HG02759 (cell line): ENCODE measurements around the gene SORL1.
A peak's percentile ranks its signal among the peaks of the same experiment; 100 is the strongest.

Experiments used
- ATAC-seq: cut with Tn5 transposase; IDR thresholded peaks from one replicate; pipeline ENCODE4 v1.9.1; 2021; ENCODE audit warnings: mild to moderate bottlenecking, moderate library complexity; ENCODE audit not compliant: unreplicated experiment

SORL1 gene

DNA sequence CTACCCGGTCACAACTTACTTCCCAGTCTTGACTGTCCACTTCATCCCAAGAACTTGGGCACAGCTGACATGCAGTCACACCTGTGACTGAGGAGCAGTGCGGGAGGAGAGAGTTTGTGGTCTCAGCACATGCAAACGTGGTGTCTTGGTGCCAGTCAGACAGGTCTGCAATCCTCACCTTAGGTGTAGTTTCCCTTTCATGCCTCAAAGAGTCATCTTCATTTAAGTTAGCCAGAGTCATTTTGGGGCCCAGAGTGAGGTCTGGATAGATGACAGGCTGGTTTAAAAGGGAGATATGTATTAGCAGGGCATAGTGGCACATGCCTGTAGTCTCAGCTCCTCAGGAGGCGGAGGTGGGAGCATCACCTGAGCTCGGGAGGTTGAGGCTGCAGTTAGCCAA lies 109.1 kb downstream of the SORL1 start:
- no peak for ATAC-seq

DNA sequence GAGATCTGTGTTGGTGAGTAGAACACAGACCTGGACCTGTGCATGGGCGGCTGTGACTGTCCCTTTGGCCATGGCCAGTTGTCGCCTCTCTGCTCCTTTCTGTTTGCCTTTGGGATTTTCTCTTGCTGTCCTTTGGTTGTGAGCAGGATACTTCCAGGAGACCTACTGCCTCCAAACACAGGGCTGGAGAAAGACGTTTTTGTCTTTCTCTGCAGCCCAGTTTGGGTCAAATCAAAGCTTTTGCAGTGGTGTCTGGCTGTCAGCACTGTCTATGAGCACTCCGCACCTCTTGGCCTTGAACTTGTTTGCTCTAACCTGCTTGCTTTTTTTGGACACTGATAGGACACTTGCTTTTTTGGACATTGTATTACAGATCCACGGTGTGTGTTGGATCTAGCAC lies 109.6 kb downstream of the SORL1 start:
- ATAC-seq: no peak

DNA sequence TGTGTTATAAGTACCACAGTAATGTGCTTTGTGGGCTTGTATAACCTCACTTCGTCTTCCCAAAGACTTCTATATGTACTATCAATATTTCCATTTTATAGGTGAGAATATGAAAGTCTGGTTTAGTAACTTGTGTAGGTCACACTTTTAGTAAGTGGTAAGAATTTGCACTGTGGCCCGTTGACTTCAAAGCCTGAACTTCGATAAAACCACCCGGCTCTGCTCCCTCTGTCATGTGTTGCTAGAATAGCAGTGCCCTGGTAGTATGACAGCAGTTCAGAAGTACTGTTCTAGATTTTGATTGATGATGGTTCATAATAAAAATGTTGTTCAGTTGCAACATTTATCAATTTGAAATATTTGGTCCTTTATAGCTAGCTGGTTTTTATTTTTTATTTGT lies 110.9 kb downstream of the SORL1 start:
- no peak for ATAC-seq

DNA sequence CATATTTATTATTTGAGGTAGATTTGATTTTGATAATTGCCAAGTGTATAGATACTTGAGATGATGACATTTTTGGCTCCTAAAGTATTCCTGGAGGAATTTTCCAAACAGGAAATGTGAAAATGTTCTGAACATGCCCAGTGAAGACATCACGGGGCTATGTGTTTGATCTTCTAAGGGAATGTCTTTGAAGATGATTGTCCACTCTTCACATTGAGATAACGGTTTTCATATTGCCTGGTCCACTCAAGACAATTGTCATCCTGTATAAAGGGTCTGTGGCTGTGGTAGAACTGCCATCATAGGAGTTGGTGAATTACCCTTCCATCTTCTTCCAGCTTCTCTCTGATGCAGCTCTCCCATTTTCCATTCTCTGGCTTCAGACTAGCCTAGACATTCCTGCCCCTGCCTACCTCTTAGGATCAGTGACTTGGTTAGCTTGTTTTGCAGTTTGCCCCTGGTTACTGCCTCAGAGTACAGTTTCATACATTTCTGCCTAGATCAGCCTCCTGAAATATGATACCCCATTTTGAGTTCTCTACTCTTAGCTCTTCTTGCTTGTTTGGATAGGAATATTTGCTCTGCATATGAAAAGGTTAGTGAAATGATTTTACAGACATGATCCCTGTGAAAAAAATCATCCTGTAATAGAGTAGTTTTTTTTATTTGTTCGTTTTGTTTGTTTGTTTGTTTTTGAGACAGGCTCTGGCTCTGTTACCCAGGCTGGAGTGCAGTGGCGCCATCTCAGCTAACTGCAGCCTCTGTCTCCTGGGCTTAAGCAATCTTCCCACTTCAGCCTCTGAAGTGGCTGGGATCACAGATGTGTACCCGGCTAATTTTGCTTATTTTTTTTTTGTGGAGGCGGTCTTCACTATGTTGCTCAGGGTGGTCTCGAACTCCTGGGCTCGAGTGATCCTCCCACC lies 112.0 kb downstream of the SORL1 start:
- ATAC-seq: no peak

DNA sequence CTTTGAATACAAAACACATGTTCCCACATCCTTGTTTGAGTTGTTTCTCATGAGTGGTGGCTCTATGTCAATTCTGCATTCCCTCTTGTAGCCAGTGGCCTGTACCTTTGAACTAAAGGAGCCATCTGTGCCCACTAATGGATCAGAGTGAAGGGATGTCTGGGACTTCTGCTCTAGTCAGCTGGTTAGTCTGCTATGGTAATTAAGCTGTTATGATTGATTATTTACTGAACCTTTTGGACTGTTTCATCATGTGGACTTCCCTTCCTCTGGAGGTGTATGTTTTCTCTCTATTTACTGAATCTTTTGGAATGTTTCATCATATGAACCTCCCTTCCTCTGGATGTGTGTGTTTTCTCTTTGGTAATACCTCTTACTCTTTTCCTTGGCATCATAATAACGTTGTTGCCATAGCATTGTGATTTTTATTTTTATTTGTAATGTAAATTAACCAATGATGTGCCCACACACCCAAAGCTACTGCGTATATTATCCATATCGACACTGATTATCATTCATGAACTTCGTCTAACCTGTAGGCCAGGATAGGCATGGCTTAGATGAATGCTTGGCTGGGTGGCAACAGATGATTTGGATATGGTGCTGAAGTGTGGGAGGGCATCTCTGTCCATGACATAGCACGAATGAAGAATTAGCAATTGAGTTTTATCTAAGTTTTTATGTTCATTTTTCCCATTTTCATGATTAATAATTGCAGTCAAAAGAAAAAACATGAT lies 113.0 kb downstream of the SORL1 start:
- ATAC-seq: no peak

DNA sequence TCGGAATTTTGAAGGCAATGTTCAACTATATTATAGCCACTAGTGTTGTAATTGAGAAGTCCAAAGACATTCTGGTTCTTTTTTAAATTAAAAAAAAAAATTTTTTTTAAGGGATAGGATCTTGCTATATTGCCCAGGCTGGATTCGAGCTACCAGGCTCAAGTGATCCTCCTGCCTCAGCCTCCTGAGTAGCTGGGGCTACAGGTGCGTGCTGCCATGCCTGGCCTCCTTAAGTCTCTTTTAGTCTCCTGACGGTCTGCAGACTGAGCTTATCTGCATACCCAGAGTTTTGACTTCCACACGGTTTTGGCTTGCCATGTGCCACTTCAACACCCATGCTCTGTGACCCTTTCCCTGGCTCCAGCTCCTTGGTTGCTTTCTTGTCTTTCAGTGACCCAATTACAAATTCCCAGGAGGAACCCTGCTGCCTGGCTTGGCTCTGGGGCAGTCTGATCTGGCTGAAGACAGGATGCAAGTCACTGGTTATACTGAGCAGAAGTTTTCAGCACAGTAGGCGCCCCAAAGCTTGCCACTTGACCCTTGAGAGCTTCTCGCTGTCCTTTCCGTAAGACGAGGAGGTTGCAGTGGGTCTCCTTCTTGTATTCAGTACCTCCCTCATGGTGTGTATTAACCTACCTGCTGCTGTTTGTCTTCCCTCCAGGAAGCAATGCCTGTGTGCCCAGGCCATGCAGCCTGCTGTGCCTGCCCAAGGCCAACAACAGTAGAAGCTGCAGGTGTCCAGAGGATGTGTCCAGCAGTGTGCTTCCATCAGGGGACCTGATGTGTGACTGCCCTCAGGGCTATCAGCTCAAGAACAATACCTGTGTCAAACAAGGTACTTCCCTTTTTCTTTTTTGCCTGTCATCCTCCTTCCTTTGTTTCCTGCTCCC lies 114.4 kb downstream of the SORL1 start:
- ATAC-seq: no peak

DNA sequence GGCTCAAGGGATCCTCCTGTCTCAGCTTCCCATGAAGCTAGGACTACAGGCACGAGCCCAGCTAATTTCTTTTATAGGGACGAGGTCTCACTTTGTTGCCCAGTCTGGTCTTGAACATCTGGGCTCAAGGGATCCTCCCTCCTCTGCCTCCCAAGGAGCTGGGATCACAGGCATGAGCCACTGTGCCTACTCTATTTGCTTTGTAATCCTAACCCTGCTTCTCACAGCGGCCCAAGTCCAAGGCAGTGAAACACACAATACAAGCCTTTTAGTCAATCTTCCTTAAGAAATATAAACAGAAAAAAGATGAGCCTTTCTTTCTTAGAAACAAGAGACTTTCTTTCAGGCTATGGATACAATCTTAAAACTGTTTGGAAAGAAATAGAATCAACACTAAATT lies 115.9 kb downstream of the SORL1 start:
- ATAC-seq: no peak

DNA sequence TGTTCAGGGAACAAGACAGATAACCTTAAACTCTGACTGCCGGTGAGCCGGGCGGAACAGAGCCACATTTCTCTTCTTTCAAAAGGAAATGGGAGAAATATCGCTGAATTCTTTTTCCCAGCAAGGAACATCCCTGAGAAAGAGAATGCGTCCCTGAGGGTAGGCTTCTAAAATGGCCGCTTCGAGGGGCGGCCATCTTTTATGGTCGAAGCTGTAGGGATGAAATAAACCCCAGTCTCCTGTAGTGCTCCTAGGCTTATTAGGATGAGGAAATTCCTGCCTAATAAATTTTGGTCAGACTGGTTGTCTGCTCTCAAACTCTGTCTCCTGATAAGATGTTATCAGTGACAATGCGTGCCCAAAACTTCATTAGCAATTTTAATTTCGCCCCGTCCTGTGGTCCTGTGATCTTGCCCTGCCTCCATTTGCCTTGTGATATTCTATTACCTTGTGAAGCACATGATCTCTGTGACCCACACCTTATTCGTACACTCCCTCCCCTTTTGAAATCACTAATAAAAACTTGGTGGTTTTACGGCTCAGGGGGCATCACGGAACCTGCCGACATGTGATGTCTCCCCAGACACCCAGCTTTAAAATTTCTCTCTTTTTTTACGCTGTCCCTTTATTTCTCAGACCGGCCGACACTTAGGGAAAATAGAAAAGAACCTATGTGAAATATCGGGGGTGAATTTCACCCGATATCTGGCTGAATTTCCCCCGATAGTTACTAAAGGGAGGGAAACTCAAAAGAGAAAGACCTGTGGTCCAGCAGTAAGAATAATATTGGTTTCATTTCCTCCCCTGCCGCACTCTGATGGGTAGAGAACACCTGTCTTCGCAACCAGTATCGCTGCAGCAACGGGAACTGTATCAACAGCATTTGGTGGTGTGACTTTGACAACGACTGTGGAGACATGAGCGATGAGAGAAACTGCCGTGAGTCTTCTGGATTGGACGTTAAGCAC lies 117.5 kb downstream of the SORL1 start:
- ATAC-seq: peak; percentile 97

DNA sequence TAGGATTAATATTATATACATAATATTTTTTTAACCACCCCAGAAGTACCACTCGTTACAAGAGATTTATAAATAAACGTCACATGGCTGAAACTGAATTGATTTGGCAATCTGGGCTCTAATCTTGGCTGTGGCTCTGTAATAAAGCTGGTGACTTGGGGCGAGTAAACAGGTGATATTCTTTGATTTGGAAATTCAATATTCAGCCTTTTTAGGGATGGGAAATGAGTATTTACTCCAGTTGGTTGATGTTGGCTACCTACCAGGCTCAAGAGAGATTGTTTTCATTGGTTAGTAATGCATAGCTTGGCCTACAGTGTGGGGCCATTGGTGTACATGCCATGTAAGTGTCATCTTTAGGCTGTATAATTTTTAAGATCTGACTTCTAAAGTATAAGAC lies 118.3 kb downstream of the SORL1 start:
- no peak for ATAC-seq

DNA sequence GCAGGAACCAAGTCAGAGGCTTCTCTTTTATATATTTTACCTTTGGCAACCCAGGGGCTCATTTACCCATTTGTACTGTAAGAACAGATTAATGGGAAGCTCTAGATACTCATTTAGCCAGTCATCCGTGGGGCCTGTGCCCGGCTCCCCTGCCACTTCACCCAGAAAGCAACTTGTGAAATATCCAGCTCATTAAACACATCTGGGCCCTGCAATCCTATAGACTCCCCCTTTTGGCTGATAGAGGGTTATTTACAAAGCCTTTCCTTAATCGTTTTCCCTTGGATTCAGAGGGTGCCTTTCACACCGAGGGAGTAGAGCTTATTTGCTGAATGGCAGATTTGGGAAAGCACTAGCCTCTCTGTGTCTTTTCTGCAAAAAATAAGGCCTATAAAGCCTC lies 119.4 kb downstream of the SORL1 start:
- ATAC-seq: no peak

DNA sequence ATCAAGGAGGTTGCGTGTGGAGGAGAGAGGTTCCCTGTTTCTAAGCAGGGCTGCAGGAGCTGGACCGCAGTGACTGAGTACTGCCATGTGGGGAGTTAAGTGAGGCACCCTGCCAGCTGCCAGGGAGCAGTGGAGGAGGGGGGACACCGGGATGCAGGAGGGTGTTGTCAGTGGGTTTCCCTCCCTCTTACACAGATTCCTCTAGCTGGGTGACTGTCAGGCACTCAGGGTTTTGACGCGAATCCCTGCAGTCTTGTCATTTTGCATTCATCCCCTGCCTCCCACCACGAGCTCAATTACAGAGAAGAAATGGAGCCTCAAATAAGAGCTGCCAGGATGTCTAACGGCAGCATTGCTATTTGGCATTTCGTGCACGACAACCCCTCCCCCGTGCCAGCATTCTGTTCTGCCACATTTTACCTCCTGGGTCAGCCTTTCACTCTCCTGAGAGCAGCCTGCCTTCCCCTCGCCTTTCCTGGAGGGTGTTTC lies 120.5 kb downstream of the SORL1 start:
- ATAC-seq: no peak

DNA sequence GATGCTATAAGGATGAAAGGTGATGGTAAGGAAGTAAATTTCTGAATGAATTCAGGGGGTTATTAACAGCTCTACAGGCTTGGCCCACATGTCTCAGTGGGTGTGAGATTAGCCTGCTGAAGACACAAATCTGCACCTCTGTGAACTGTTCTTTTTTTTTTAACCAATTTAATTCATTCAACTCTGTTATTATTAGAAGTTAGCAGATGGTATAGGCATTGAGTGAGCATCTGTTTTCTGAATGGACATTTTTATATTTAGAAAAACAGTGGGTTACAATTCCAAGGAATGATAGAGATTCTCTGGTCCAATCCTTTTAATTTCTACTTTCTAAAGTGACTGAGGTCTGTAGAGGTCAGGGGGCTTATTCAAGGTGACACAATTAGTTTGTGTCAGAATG lies 122.7 kb downstream of the SORL1 start:
- ATAC-seq: no peak

DNA sequence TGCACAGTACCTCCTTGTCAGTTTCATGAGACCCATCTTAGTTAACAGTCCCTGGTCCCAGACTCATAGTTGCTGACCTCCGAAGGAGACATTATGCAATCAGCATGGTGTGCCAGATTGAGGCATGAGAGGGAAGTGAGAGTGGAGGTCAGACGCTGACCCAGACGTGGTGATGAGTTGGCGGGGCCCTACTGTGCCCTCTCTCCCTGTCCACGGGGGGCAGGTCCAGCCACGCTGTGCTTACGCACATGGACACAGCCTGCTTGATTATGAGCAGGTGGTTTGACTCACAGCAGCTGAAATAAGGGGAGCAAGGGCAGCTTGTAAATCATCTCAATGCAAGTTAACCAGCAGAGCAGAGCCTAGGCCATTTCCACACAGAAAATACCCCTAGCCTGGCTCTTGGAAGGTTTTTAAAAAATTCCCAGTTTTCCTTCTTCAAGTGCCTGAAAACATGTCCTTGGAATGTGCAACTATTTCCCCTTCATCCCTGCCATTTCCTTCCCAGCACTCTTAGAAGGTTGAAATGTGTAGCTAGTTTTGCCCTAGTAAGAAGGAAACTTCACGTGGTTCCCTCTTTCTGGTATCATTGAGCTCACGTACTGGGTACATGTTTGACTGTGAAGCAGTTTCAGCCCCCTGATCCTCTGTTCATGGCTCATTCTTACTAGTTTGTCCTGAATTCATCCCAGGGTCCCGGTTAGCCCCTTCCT lies 123.3 kb downstream of the SORL1 start:
- ATAC-seq: peak; percentile 69

DNA sequence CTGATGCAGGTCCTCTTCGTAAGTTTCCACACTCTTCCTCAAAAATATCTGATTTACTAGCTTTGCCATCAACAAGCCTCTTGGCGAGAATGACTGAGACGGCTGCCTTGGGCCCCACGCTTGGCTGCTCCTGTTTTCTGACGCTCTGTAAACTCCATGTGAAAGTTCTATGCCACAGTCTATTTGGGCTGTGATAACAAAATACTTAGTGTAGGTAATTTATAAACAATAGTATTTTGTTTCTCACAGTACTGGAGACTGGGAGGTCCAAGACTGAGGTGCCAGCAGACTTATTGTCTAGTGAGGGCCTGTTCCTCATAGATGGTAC lies 123.8 kb downstream of the SORL1 start:
- ATAC-seq: peak; percentile 37

DNA sequence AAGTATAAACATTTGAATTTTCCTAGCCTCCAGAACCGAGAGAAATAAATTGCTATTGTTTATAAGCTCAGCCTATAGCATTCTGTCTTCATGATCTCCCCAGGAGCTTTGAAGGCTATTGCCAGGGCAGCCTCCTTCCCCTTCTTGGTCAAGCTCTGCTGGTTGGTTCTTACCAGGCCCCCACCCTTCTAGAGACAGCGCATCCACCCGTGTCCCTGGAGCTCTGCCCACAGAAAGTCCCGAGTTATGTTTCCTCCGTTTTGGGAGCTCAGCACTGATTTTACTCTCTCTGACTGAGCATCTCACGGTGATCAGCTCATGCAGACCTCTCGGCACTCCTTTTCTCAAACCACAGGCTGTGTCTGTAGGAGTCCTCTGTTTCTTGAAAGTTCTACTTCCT lies 124.4 kb downstream of the SORL1 start:
- no peak for ATAC-seq

DNA sequence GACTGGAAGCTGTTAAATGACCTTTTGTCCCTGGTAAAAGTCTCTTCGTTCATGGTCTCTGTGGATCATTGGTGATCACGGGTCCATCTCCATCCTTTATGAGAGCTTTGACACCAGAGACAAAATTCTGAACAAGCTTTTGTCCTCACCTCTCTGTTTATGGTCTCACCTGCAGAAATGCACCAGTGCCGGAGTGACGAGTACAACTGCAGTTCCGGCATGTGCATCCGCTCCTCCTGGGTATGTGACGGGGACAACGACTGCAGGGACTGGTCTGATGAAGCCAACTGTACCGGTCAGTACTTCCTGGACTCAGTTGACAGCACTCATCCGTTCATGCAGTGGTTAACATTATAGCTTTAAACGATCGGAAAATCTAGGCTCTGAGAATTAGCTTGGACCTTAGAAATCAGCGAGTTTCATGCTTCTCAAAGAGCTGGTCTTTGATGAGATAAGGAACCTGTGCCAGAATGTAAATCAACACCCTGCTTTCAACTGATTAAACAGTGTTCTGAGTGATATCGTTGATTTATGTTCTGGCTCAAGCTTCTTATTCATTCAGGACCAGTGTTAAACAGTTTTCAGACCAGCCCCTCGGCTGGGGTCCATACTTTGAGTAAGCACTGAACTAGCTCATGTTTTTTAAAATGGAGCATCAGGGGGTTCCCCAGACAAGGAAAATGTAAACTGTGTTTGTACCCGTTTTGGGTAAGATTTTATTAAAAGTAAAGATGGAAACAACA lies 125.2 kb downstream of the SORL1 start:
- ATAC-seq: no peak

DNA sequence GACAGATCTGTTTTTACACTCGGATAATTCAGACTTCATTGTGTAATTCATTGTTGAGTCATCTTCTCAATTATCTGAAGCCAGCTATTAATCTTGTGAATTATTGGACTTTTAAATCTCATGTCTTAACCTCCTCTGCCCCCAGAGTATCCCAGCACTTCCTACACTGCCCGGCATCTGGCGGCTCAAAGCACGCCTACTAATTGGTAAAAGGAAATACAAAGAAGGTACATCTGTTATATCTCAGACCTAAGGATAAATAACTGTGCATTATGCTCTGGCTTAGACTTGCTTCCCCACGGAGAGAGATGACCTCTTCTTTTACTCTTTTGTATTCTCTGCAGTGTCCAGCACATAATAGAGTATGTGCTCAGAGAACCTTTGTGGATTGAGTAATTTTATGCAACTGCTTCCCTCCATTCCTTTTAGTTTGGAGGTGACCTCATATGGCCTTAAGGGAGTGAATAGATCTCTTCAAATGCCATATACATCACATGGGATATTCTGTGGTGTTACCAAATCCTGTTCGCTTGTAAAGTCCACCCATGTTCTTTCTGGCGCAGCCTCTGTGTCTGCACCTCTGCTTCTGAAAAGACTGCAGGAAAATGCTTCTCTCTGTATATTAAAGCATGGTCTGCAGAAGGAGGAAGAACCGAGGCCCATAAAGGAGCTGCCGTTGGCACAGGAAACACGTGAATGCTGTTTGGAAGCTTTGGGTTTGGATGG lies 126.3 kb downstream of the SORL1 start:
- ATAC-seq: no peak

DNA sequence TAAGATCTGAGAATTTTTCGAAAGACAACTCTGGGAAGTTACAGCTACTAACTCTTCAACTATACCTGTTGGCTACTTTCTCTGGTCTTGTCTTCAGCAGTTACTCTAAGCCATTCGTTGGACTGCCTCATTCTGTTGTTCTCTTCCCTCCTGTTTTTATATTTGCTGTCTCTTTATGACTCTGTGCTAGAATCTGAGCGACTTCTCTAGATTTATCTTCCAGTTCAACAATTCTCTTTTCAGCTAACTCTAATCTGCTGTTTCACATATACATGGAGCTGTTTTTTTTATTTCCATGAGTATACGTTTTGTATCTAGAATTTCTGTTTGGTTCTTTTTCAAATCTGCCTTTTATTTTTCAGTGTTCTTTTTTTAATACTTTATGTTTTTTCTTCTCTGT lies 128.0 kb downstream of the SORL1 start:
- ATAC-seq: no peak
